ENCODE data around the gene SFMBT2. TPM values are rescaled to one million over a fixed set of nuclear protein-coding genes. Genes with fewer than 3 reads are reported as not detected.

The SFMBT2 gene
- total RNA-seq, 4 donors from 2014 or later, result 0.60 to 8.6 (median 2.5) TPM

DNA sequence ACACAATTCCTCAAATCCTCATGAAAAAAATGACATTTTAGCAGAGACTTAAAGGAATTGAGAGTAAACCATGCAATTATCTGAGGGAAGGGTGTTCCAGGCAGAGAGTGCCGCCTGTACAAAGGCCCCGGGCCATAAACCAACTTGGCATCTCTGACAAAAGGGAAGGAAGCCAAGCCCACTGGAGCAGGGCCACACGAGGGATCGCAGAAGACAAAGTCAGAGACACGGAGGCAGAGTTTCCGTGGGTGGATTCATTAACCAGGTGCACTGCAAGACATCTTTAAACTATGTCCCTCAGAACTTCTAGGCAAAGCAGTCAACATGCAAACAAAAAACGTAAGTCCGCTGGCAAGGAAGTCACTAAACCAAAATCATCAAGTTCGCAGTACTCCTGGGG lies 92.0 kb downstream of the SFMBT2 start:
- TF ChIP-seq EP300 (IDR thresholded peaks at IDR 0.05; ENCODE audit: low read depth), result no peak
- TF ChIP-seq, protein P1, sequence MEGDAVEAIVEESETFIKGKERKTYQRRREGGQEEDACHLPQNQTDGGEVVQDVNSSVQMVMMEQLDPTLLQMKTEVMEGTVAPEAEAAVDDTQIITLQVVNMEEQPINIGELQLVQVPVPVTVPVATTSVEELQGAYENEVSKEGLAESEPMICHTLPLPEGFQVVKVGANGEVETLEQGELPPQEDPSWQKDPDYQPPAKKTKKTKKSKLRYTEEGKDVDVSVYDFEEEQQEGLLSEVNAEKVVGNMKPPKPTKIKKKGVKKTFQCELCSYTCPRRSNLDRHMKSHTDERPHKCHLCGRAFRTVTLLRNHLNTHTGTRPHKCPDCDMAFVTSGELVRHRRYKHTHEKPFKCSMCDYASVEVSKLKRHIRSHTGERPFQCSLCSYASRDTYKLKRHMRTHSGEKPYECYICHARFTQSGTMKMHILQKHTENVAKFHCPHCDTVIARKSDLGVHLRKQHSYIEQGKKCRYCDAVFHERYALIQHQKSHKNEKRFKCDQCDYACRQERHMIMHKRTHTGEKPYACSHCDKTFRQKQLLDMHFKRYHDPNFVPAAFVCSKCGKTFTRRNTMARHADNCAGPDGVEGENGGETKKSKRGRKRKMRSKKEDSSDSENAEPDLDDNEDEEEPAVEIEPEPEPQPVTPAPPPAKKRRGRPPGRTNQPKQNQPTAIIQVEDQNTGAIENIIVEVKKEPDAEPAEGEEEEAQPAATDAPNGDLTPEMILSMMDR (IDR thresholded peaks at IDR 0.05), result no peak
- no peak for TF ChIP-seq POLR2AphosphoS5 (IDR thresholded peaks at IDR 0.05)
- no peak for TF ChIP-seq POLR2A (IDR thresholded peaks at IDR 0.05)
- H3K27ac ChIP-seq, result no peak overlapping the region
- 8 to 29% methylated on average over 3 to 9 of the region's 9 CpGs for WGBS, 2 donors (ENCODE audit: low coverage in 1 of 2)
- no peaks in the 10 kb centered on the region for H3K27me3 ChIP-seq
- no peaks in the 10 kb centered on the region for H3K9me3 ChIP-seq
- in situ Hi-C loops (cut with MboI; ENCODE audit: low pct_ligation_motif_present in 1 of 4, low pct_unique_long_range_greater_than_20kb in 1 of 4, low sequenced_read_pairs in 3 of 4) (no loop called here), intact Hi-C loops (cut with DNase I; ENCODE audit: low total_unique reads) (no loop called here)
- no peaks in the 10 kb centered on the region for H3K36me3 ChIP-seq
- peaks cover 4 to 16% (median 10%) of the 10 kb centered on the region in 4 donors for H3K4me1 ChIP-seq
- no peak for DNase-seq
- no peak overlapping the region for H3K4me3 ChIP-seq

DNA sequence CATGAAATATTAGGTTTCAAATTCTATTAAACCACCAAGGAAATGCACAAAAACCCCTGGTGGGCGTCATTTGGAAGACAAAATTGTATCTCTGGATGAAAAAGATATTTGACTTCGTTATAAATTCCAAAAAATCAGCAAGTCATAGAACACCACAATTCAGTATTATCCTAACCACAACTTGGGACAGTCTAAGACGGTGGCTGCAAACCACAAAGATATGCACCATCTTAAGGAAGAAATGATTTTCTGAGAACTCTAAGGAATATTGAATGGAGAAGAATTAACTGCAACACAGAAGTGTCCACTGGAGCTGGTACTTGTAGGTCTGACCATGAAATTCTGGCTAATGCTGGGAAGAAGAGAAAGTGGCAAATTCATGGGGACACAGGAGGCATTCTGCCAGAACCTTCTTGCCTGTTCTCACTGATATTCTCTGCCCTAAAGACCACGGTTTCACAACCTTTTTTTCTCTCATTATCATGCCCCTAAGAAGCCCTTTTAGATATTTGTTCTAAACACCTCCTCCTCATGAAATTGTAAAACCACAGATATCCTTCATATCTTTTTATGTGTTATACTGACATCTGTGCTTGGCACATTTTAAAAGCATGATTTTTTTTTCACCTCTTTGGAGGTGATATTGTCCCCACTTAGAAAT lies 92.9 kb downstream of the SFMBT2 start:
- no peak for TF ChIP-seq POLR2A (IDR thresholded peaks at IDR 0.05)
- 59 to 63% methylated on average over 4 of the region's 4 CpGs for WGBS, 2 donors (ENCODE audit: low coverage in 1 of 2)
- in situ Hi-C loops (cut with MboI; ENCODE audit: low pct_ligation_motif_present in 1 of 4, low pct_unique_long_range_greater_than_20kb in 1 of 4, low sequenced_read_pairs in 3 of 4) (no loop called here), intact Hi-C loops (cut with DNase I; ENCODE audit: low total_unique reads) (no loop called here)
- no peak for DNase-seq
- H3K4me3 ChIP-seq, result no peak overlapping the region
- no peak overlapping the region for H3K27ac ChIP-seq
- no peaks in the 10 kb centered on the region for H3K9me3 ChIP-seq
- H3K36me3 ChIP-seq, result no peaks in the 10 kb centered on the region
- H3K27me3 ChIP-seq, result no peaks in the 10 kb centered on the region
- peaks cover 4 to 16% (median 10%) of the 10 kb centered on the region in 4 donors for H3K4me1 ChIP-seq

GRCh38 chr10:7316839-7317238 lies 94.0 kb downstream of the SFMBT2 start:
- in situ Hi-C loops (cut with MboI; ENCODE audit: low pct_ligation_motif_present in 1 of 4, low pct_unique_long_range_greater_than_20kb in 1 of 4, low sequenced_read_pairs in 3 of 4), result no loop called here
- 90% methylated on average over 2 of the region's 2 CpGs; no CpG with 5 or more reads in 1 of the 2 donors for WGBS, 2 donors (ENCODE audit: low coverage in 1 of 2)
- H3K9me3 ChIP-seq, result no peaks in the 10 kb centered on the region
- H3K4me1 ChIP-seq, result peaks cover 4 to 16% (median 10%) of the 10 kb centered on the region in 4 donors
- H3K27ac ChIP-seq, result no peak overlapping the region
- intact Hi-C loops (cut with DNase I; ENCODE audit: low total_unique reads), result no loop called here
- no peak for DNase-seq
- TF ChIP-seq POLR2AphosphoS5 (IDR thresholded peaks at IDR 0.05) (no peak), POLR2A (IDR thresholded peaks at IDR 0.05) (no peak), EP300 (IDR thresholded peaks at IDR 0.05; ENCODE audit: low read depth) (no peak)
- TF ChIP-seq, protein P1 (IDR thresholded peaks at IDR 0.05), result no peak
- no peaks in the 10 kb centered on the region for H3K36me3 ChIP-seq
- no peak overlapping the region for H3K4me3 ChIP-seq
- no peaks in the 10 kb centered on the region for H3K27me3 ChIP-seq

- no peaks in the 10 kb centered on the region for H3K36me3 ChIP-seq
Measured at GRCh38 chr10:7315906-7316305, 94.9 kb downstream of the SFMBT2 start.

More at GRCh38 chr10:7315906-7316305, 94.9 kb downstream of the SFMBT2 start:
- intact Hi-C loops (cut with DNase I; ENCODE audit: low total_unique reads) (no loop called here), in situ Hi-C loops (cut with MboI; ENCODE audit: low pct_ligation_motif_present in 1 of 4, low pct_unique_long_range_greater_than_20kb in 1 of 4, low sequenced_read_pairs in 3 of 4) (no loop called here)
- Histone ChIP-seq H3K4me1 (peaks cover 4 to 16% (median 10%) of the 10 kb centered on the region in 4 donors), H3K9me3 (no peaks in the 10 kb centered on the region), H3K27me3 (no peaks in the 10 kb centered on the region), H3K27ac (no peak overlapping the region), H3K4me3 (no peak overlapping the region)
- WGBS, 2 donors (ENCODE audit: low coverage in 1 of 2), result 79 to 80% methylated on average over 1 to 2 of the region's 2 CpGs
- TF ChIP-seq POLR2A (IDR thresholded peaks at IDR 0.05) (no peak), EP300 (IDR thresholded peaks at IDR 0.05; ENCODE audit: low read depth) (no peak), POLR2AphosphoS5 (IDR thresholded peaks at IDR 0.05) (no peak)
- TF ChIP-seq, protein P1 (IDR thresholded peaks at IDR 0.05), result no peak
- DNase-seq, result no peak
